PFSK-1 (cell line): ENCODE measurements around the gene HES3.

ENCODE experiments used
- FOXP2 ChIP-seq: optimal IDR thresholded peaks from 2 replicates; pipeline ENCODE3; 2011; ENCODE audit warnings: borderline replicate concordance, control low read depth, inconsistent platforms; ENCODE audit not compliant: insufficient read depth; ENCODE audit errors: extremely low read length, extremely low read depth
- POLR2AphosphoS5 ChIP-seq: IDR thresholded peaks from 2 replicates; pipeline ENCODE4 v1.6.1; 2012; ENCODE audit warnings: low read depth, mild to moderate bottlenecking, control low read depth, low read length, moderate library complexity
- REST ChIP-seq, 2 experiments: IDR thresholded peaks; 2 replicates each; pipeline versions ENCODE4 v1.6.1 to v1.8.0; 2011 to 2012; ENCODE audit warnings: low read depth in 2 of 2, low read length in 2 of 2, control low read depth in 1 of 2, inconsistent platforms in 1 of 2, mild to moderate bottlenecking in 1 of 2, moderate library complexity in 1 of 2; ENCODE audit not compliant: insufficient read depth in 1 of 2
- SIN3A ChIP-seq: IDR thresholded peaks from 2 replicates; pipeline ENCODE4 v1.6.1; 2012; ENCODE audit warnings: mild to moderate bottlenecking, low read length, moderate library complexity, borderline replicate concordance; ENCODE audit not compliant: insufficient read depth
- TAF1 ChIP-seq: IDR thresholded peaks from 2 replicates; pipeline ENCODE4 v1.6.1; 2012; ENCODE audit warnings: low read length, control low read depth, borderline replicate concordance; ENCODE audit not compliant: insufficient read depth

GRCh38 chr1:6202256-6202655 is 41.7 kb upstream of the HES3 start:
- no peak for TF ChIP-seq FOXP2
- no peak for TF ChIP-seq SIN3A
- no peak for TF ChIP-seq POLR2AphosphoS5
- no peak for TF ChIP-seq TAF1
- no peak for TF ChIP-seq REST (IDR thresholded peaks at IDR 0.05; ENCODE audit: insufficient read depth in 1 of 2, low read depth in 2 of 2, low read length in 2 of 2)
